ENCODE data around the gene ASCC1. TPM values are rescaled to one million over a fixed set of nuclear protein-coding genes. Genes with fewer than 3 reads are reported as not detected.

Gene ASCC1
- total and polyA plus RNA-seq, 2 of the 4 experiments (the other 2 are of a cell fraction) = 15.9 to 21.0 TPM

DNA sequence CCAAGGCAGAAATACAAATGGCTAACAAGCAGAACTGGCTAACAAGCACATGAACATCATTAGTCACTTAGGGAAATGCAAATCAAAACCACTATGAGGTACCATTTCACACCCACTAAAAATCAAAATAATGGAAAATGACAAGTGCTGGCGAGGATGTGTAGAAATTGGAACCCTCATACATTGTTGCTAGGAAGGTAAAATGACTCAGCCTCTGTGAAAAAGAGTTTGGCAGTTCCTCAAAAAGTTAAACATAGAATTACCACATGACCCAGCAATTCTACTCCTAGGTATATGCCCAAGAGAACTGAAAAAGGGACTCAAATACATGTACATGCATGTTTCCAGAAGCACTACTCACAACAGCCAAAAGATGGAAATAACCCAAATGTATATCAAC lies 53.1 kb downstream of the ASCC1 start:
- Histone ChIP-seq H3K18ac (ENCODE audit: low read depth, low read length) (no peak overlapping the region), H3K4ac (ENCODE audit: low read depth, low read length) (no peak overlapping the region), H3K79me1 (ENCODE audit: low read depth in 1 of 2, low read length in 2 of 2) (no peaks in the 10 kb centered on the region; a peak in 1 of 4 replicates), H3K27ac (ENCODE audit: insufficient read depth, low read length) (no peak overlapping the region), H2BK5ac (ENCODE audit: low read depth, low read length, poor library complexity, severe bottlenecking) (no peak overlapping the region), H3K4me1 (ENCODE audit: control insufficient read depth, insufficient read depth, low read length) (no peaks in the 10 kb centered on the region), H3K9me3 (ENCODE audit: control insufficient read depth, insufficient read depth, low read length) (no peaks in the 10 kb centered on the region), H3K9me1 (ENCODE audit: insufficient read depth, low read length) (no peaks in the 10 kb centered on the region), H3K56ac (ENCODE audit: extremely low read depth, insufficient read depth, low read length) (no peak overlapping the region), H3K36me3 (ENCODE audit: control insufficient read depth, insufficient read depth, low read length) (peaks cover 4% of the 10 kb centered on the region; the same call in 1 of the 2 replicates), H4K91ac (ENCODE audit: insufficient read depth, low read depth, low read length) (no peak overlapping the region), H2BK20ac (ENCODE audit: low read depth, low read length) (no peak overlapping the region), H2BK120ac (ENCODE audit: low read depth, low read length) (no peak overlapping the region), H3K27me3 (ENCODE audit: control insufficient read depth, insufficient read depth, low read length) (no peaks in the 10 kb centered on the region), H4K8ac (ENCODE audit: low read depth in 2 of 2, low read length in 2 of 2) (no peak overlapping the region), H2AFZ (replicated peaks; ENCODE audit: low read length, poor library complexity) (no peak overlapping the region), H3K4me2 (ENCODE audit: low read depth, low read length) (no peak overlapping the region), H3K23ac (ENCODE audit: low read depth, low read length) (no peak overlapping the region), H3K9ac (ENCODE audit: low read depth, low read length) (no peak overlapping the region), H2AK5ac (ENCODE audit: low read depth, low read length) (no peak overlapping the region), H4K5ac (ENCODE audit: low read depth, low read length) (no peak overlapping the region), H2BK15ac (ENCODE audit: low read depth, low read length) (no peak overlapping the region), H3K14ac (replicated peaks; ENCODE audit: low read depth, low read length) (no peak overlapping the region), H4K20me1 (ENCODE audit: insufficient read depth, low read length) (no peaks in the 10 kb centered on the region), H2AK9ac (replicated peaks; ENCODE audit: low read depth, low read length, poor library complexity) (no peak overlapping the region), H3K4me3 (ENCODE audit: insufficient read depth, low read depth, low read length) (no peak overlapping the region)
- POLR2A ChIA-PET (ENCODE audit: unreplicated experiment) = no interaction called here
- dilution Hi-C loops (cut with HindIII; ENCODE audit: low sequenced_read_pairs, unreplicated experiment) = no loop called here
- intact Hi-C loops (cut with micrococcal nuclease) = no loop called here
- WGBS, 2 experiments (ENCODE audit: extremely low coverage in 2 of 2, insufficient read length in 1 of 2) = no CpG with 5 or more reads among the region's 1 CpG
- CTCF ChIA-PET = no interaction called here
- TF ChIP-seq RAD21 (IDR thresholded peaks at IDR 0.05; ENCODE audit: low read length) = no peak
- no peak for TF ChIP-seq NFE2L2 (IDR thresholded peaks at IDR 0.05; ENCODE audit: low read depth, low read length)
- TF ChIP-seq RFX5 (IDR thresholded peaks at IDR 0.05; ENCODE audit: low read depth, low read length) = peak; percentile 55; the same call in 1 of the 2 replicates
- ATAC-seq (ENCODE audit: low read depth) (peak; percentile 17), DNase-seq (peak; percentile 74)
- in situ Hi-C loops (cut with MboI; ENCODE audit: low sequenced_read_pairs) = no loop called here
- BruUV-seq (replicated peaks) = no TSS peak

Data from IMR-90 (cell line).